ENCODE measurements around the gene HERC2.
"Not testable (repeated sequence)": the region's sequence is repeated elsewhere in the genome, so short reads cannot be mapped to it uniquely, and the experiment has no call there.

The HERC2 gene

GRCh38 chr15:28322129-28322588, at the start of gene HERC2:
TSS of gene HERC2 (minus strand) at chr15:28322179. CDS start at chr15:28321433, 746 bp downstream.
- not testable (repeated sequence) for DNase-seq (ENCODE audit: low spot score)

- not testable (repeated sequence) for DNase-seq (ENCODE audit: low spot score)
Measured at GRCh38 chr15:28365502-28365901, 43.5 kb upstream of the HERC2 start.

- DNase-seq (ENCODE audit: low spot score): not testable (repeated sequence)
Measured at GRCh38 chr15:28357984-28358383, 36.0 kb upstream of the HERC2 start, which contains the start of gene GOLGA6L24. TSS of gene GOLGA6L24 (minus strand) at chr15:28358084. CDS start at chr15:28358023, 61 bp downstream.

GRCh38 chr15:28321358-28322078, 461 bp downstream of the HERC2 start:
- not testable (repeated sequence) for DNase-seq (ENCODE audit: low spot score)

GRCh38 chr15:28319725-28320124, 2.3 kb downstream of the HERC2 start:
- DNase-seq (ENCODE audit: low spot score): not testable (repeated sequence)

GRCh38 chr15:28318828-28319227, 3.2 kb downstream of the HERC2 start:
- not testable (repeated sequence) for DNase-seq (ENCODE audit: low spot score)

- not testable (repeated sequence) for DNase-seq (ENCODE audit: low spot score)
Measured at GRCh38 chr15:28318122-28318521, 3.9 kb downstream of the HERC2 start.

- not testable (repeated sequence) for DNase-seq (ENCODE audit: low spot score)
Measured at GRCh38 chr15:28316958-28317357, 5.0 kb downstream of the HERC2 start.

GRCh38 chr15:28310454-28310853, 11.5 kb downstream of the HERC2 start:
- not testable (repeated sequence) for DNase-seq (ENCODE audit: low spot score)

GRCh38 chr15:28308718-28309117, 13.3 kb downstream of the HERC2 start:
- DNase-seq (ENCODE audit: low spot score): not testable (repeated sequence)

- not testable (repeated sequence) for DNase-seq (ENCODE audit: low spot score)
Measured at GRCh38 chr15:28305700-28306099, 16.3 kb downstream of the HERC2 start.

GRCh38 chr15:28297434-28297833, 24.5 kb downstream of the HERC2 start:
- DNase-seq (ENCODE audit: low spot score): not testable (repeated sequence)

GRCh38 chr15:28296814-28297213, 25.2 kb downstream of the HERC2 start:
- DNase-seq (ENCODE audit: low spot score): not testable (repeated sequence)

GRCh38 chr15:28295009-28295563, 26.9 kb downstream of the HERC2 start:
- not testable (repeated sequence) for DNase-seq (ENCODE audit: low spot score)

GRCh38 chr15:28294560-28294959, 27.4 kb downstream of the HERC2 start:
- DNase-seq (ENCODE audit: low spot score): not testable (repeated sequence)

- no peak for DNase-seq (ENCODE audit: low spot score)
Measured at GRCh38 chr15:28289694-28290463, 32.1 kb downstream of the HERC2 start.

GRCh38 chr15:28288830-28289693, 32.9 kb downstream of the HERC2 start:
- DNase-seq (ENCODE audit: low spot score): not testable (repeated sequence)

GRCh38 chr15:28286659-28287058, 35.3 kb downstream of the HERC2 start:
- DNase-seq (ENCODE audit: low spot score): not testable (repeated sequence)

GRCh38 chr15:28286031-28286430, 35.9 kb downstream of the HERC2 start:
- DNase-seq (ENCODE audit: low spot score): no peak

- no peak for DNase-seq (ENCODE audit: low spot score)
Measured at GRCh38 chr15:28281876-28282275, 40.1 kb downstream of the HERC2 start.

- DNase-seq (ENCODE audit: low spot score): no peak
Measured at GRCh38 chr15:28274635-28275034, 47.3 kb downstream of the HERC2 start.
